Bronchial epithelial cell (primary cell): ENCODE results near the gene ABCC2. TPM values are rescaled to one million over a fixed set of nuclear protein-coding genes. Genes with fewer than 3 reads are reported as not detected.
A peak's percentile ranks its signal among the peaks of the same experiment; 100 is the strongest.

Experiments used
- DNase-seq: peaks from one replicate; pipeline ENCODE4 v3.0.0-alpha.2; 2010; ENCODE audit warnings: low read depth
- FAIRE-seq: peaks from 2 replicates; lab custom pipeline; 2011; peaks lifted over from hg19 to GRCh38; lab: Jason Lieb, UNC
- H3K27me3 ChIP-seq: 2 replicates; pipeline ENCODE4 v1.5.1; 2011; ENCODE audit warnings: low read length; ENCODE audit not compliant: control insufficient read depth, insufficient read depth
- H3K36me3 ChIP-seq: 2 replicates; pipeline ENCODE4 v1.5.1; 2011; ENCODE audit warnings: low read length; ENCODE audit not compliant: control insufficient read depth, insufficient read depth
- H3K4me3 ChIP-seq: 2 replicates; pipeline ENCODE4 v1.5.1; 2011; ENCODE audit warnings: mild to moderate bottlenecking, low read depth, low read length, control low read depth
- CTCF ChIP-seq: IDR thresholded peaks from 2 replicates; pipeline ENCODE4 v1.5.1; 2011; ENCODE audit warnings: mild to moderate bottlenecking, moderate library complexity, low read length, control low read depth, inconsistent platforms; ENCODE audit not compliant: insufficient read depth, severe bottlenecking
- total RNA-seq: library from RNA; depleted of rRNA; stranded (reverse); fragments of >200 nt; gene quantifications from 2 replicates; pipeline ENCODE4 v1.2.1, GENCODE V29; 2014

The ABCC2 gene
- total RNA-seq, 1 donor from 2014 or later = 0.53 TPM

- H3K4me3 ChIP-seq = no peak overlapping the region
These were observed 3.2 kb downstream of the ABCC2 start for GRCh38 chr10:99785646-99786045.

GRCh38 chr10:99787311-99787710, 4.9 kb downstream of the ABCC2 start:
- H3K4me3 ChIP-seq = no peak overlapping the region
- FAIRE-seq (no peak), DNase-seq (no peak)
- H3K36me3 ChIP-seq = no peaks in the 10 kb centered on the region
- no peak for TF ChIP-seq CTCF
- no peaks in the 10 kb centered on the region for H3K27me3 ChIP-seq

More at GRCh38 chr10:99785646-99786045, 3.2 kb downstream of the ABCC2 start:
- DNase-seq = peak; percentile 86
- TF ChIP-seq CTCF = no peak
- Histone ChIP-seq H3K36me3 (no peaks in the 10 kb centered on the region), H3K27me3 (no peaks in the 10 kb centered on the region)
- FAIRE-seq = peak; percentile 40

- Histone ChIP-seq H3K27me3 (no peaks in the 10 kb centered on the region), H3K36me3 (no peaks in the 10 kb centered on the region), H3K4me3 (no peak overlapping the region)
- no peak for DNase-seq
- TF ChIP-seq CTCF = no peak
- FAIRE-seq = no peak
These were observed 5.5 kb downstream of the ABCC2 start for GRCh38 chr10:99787782-99788445.

GRCh38 chr10:99788598-99789256, 6.3 kb downstream of the ABCC2 start:
- no peaks in the 10 kb centered on the region for H3K36me3 ChIP-seq
- no peak overlapping the region for H3K4me3 ChIP-seq
- H3K27me3 ChIP-seq = no peaks in the 10 kb centered on the region
- no peak for DNase-seq
- FAIRE-seq = no peak
- TF ChIP-seq CTCF = no peak

- Histone ChIP-seq H3K36me3 (no peaks in the 10 kb centered on the region), H3K4me3 (no peak overlapping the region), H3K27me3 (no peaks in the 10 kb centered on the region)
- no peak for DNase-seq
- FAIRE-seq = no peak
- TF ChIP-seq CTCF = no peak
These were observed 9.4 kb downstream of the ABCC2 start for GRCh38 chr10:99791831-99792230.
